ENCODE data around the gene VWF. TPM values are rescaled to one million over a fixed set of nuclear protein-coding genes. Genes with fewer than 3 reads are reported as not detected.

VWF gene
- total RNA-seq, 1 experiment from 2014 or later, result 0.48 TPM

DNA sequence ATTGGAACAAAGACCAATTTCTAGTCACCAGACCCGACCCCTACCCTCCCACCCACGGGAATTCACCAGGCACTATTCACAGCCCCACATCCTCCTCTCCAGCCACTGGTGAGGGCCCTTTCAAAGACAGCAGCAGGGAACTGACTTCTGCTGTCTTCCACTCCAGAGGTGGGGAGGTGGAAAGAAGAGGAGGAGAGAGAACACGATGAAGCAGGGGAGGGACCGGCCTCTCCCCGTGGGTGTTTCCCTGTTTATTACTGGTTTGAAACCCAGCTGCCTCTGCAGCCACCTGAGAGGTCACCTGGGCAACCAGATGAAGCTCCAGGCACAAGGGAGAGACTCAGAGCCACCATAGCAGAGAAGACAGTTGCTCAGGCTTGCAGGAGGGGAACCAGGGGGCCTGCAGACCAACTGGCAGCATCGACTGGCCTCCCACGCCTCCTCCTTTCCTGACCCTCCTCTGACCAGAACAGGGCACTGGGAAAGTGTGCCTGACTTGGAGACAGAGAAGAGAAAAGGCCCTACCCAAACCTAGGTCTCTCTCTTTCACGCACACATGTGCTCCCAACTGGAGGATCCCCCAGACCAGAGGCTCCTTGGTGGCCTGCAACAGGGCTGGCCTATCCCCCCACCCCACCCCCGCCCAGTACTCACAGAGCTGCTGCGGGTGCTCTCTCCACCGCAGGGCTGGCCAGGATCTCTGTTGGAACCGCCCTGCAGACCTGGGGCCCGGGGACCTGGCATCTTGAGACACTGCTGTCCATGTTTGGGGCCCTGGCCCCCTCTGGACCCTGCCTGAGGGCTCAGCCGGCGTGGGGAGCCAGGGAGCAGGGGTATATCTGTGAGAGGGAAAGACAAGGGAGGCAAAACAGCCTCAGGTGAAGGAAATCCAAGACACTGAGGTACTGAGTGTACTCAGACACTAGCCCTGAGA is 202.2 kb downstream of the VWF start:
- ChIA-PET POLR2A (ENCODE audit: unreplicated experiment) (no interaction called here), CTCF (interaction anchor here (0.6 kb wide), 1 partner anchor 176 kb away, joined by 4 read pairs; no protein-coding TSS in a partner anchor)
- no peak for DNase-seq
- Histone ChIP-seq H3K36me3 (ENCODE audit: low read depth) (no peaks in the 10 kb centered on the region), H3K9me2 (ENCODE audit: insufficient read depth) (no peaks in the 10 kb centered on the region), H3K4me2 (no peak overlapping the region), H3F3A (ENCODE audit: insufficient read depth, low read depth) (no peaks in the 10 kb centered on the region), H4K20me1 (ENCODE audit: insufficient read depth) (no peaks in the 10 kb centered on the region), H3K4me1 (replicated peaks; ENCODE audit: insufficient read depth) (no peaks in the 10 kb centered on the region), H3K9me3 (ENCODE audit: insufficient read depth, low read depth) (no peaks in the 10 kb centered on the region), H2AFZ (no peak overlapping the region), H3K27ac (no peak overlapping the region), H3K27me3 (ENCODE audit: insufficient read depth, low read depth) (peaks cover 90% of the 10 kb centered on the region), H3K79me2 (ENCODE audit: low read depth) (no peaks in the 10 kb centered on the region), H3K4me3 (no peak overlapping the region)
- TF ChIP-seq, protein P1, sequence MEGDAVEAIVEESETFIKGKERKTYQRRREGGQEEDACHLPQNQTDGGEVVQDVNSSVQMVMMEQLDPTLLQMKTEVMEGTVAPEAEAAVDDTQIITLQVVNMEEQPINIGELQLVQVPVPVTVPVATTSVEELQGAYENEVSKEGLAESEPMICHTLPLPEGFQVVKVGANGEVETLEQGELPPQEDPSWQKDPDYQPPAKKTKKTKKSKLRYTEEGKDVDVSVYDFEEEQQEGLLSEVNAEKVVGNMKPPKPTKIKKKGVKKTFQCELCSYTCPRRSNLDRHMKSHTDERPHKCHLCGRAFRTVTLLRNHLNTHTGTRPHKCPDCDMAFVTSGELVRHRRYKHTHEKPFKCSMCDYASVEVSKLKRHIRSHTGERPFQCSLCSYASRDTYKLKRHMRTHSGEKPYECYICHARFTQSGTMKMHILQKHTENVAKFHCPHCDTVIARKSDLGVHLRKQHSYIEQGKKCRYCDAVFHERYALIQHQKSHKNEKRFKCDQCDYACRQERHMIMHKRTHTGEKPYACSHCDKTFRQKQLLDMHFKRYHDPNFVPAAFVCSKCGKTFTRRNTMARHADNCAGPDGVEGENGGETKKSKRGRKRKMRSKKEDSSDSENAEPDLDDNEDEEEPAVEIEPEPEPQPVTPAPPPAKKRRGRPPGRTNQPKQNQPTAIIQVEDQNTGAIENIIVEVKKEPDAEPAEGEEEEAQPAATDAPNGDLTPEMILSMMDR (conservative IDR thresholded peaks at IDR 0.05), result no peak
- TF ChIP-seq EZH2 (IDR thresholded peaks at IDR 0.05; ENCODE audit: low read depth), result no peak
- intact Hi-C loops (cut with micrococcal nuclease; ENCODE audit: unreplicated experiment), result no loop called here
- BruUV-seq (replicated peaks), result no TSS peak

DNA sequence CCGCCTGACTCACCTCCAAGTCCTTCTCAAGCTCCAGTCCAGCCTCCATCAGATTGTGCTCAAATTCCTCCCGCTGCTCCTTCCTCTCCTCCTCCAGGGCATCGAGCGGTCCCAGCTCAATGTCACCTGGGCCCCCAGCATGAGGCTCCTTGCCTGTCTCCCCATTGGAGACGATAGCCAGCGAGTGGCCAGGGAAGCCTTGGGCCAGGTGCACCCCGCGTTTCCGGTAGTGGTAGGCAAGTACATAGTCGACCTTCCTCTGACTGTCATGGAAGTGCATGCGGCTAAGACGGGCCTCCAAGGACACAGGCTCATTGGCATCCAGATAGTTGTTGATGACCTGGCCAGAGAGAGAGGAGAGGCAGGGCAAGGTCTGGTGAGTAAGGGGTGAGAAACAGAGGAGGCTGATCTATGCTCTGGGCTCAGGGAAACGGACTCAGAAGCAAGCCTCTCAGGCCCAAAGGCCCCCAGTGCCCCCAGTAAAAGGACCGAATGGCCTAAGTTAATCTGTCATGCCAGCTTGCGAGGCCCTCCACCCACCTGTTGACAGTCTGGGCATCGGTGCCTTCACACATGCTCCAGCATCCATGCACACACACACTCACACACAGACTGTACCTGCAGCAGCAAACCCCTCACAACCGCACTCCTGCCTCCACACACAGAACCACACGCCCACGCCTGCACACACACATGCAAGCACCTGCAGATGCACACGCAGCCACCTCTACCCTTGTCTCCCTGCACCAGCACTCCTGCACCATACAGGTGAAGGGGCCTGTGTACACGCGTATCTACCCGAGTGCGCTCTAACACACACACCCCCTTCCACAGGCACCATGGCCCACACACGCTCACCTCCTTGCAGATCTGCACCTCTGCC is 203.2 kb downstream of the VWF start:
- Histone ChIP-seq H3F3A (ENCODE audit: insufficient read depth, low read depth) (no peaks in the 10 kb centered on the region), H3K4me2 (no peak overlapping the region), H3K27ac (no peak overlapping the region), H3K36me3 (ENCODE audit: low read depth) (no peaks in the 10 kb centered on the region), H3K79me2 (ENCODE audit: low read depth) (no peaks in the 10 kb centered on the region), H3K9me2 (ENCODE audit: insufficient read depth) (no peaks in the 10 kb centered on the region), H4K20me1 (ENCODE audit: insufficient read depth) (no peaks in the 10 kb centered on the region), H3K9me3 (ENCODE audit: insufficient read depth, low read depth) (no peaks in the 10 kb centered on the region), H3K4me3 (no peak overlapping the region), H3K27me3 (ENCODE audit: insufficient read depth, low read depth) (peaks cover 90% of the 10 kb centered on the region), H2AFZ (no peak overlapping the region), H3K4me1 (replicated peaks; ENCODE audit: insufficient read depth) (no peaks in the 10 kb centered on the region)
- POLR2A ChIA-PET (ENCODE audit: unreplicated experiment), result no interaction called here
- CTCF ChIA-PET, result no interaction called here
- TF ChIP-seq, protein P1 (conservative IDR thresholded peaks at IDR 0.05), result no peak
- TF ChIP-seq EZH2 (IDR thresholded peaks at IDR 0.05; ENCODE audit: low read depth), result no peak
- no peak for DNase-seq
- intact Hi-C loops (cut with micrococcal nuclease; ENCODE audit: unreplicated experiment), result no loop called here
- BruUV-seq (replicated peaks), result no TSS peak

DNA sequence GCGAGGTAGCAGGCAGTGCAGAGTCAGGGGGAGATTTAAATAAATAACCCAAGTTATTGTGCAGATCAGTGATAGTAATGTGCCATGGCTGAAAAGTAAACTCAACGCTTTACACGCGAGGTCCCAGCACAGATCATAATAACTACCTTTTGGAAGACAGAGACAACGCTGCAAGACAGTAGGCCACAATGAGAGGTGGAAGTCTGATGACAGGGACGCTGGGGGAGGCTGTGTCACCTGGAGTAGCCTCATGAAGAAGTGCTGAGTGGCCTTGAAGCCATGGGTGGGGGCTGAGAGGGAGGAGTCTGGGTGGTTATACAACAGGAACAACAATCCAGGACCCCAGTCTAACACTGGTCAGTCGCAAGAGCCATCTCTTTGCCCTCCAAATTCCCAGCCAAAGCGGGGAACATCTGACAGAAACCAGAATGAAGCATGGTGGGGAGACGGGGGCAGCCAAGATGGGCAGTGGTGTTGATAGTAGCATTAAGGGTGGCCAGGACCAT is 207.6 kb downstream of the VWF start:
- H3K4me3 ChIP-seq, result no peak overlapping the region
- DNase-seq, result no peak
- CTCF ChIA-PET, result no interaction called here
- H3K27ac ChIP-seq, result no peak overlapping the region
- no peaks in the 10 kb centered on the region for H3F3A ChIP-seq (ENCODE audit: insufficient read depth, low read depth)
- intact Hi-C loops (cut with micrococcal nuclease; ENCODE audit: unreplicated experiment), result no loop called here
- BruUV-seq (replicated peaks), result no TSS peak
- no peaks in the 10 kb centered on the region for H3K36me3 ChIP-seq (ENCODE audit: low read depth)
- no peaks in the 10 kb centered on the region for H3K79me2 ChIP-seq (ENCODE audit: low read depth)
- no peaks in the 10 kb centered on the region for H4K20me1 ChIP-seq (ENCODE audit: insufficient read depth)
- POLR2A ChIA-PET (ENCODE audit: unreplicated experiment), result no interaction called here
- H3K9me3 ChIP-seq (ENCODE audit: insufficient read depth, low read depth), result no peaks in the 10 kb centered on the region
- H3K4me2 ChIP-seq, result no peak overlapping the region
- H3K4me1 ChIP-seq (replicated peaks; ENCODE audit: insufficient read depth), result no peaks in the 10 kb centered on the region
- no peak for TF ChIP-seq EZH2 (IDR thresholded peaks at IDR 0.05; ENCODE audit: low read depth)
- TF ChIP-seq, protein P1 (conservative IDR thresholded peaks at IDR 0.05), result no peak
- no peaks in the 10 kb centered on the region for H3K9me2 ChIP-seq (ENCODE audit: insufficient read depth)
- H3K27me3 ChIP-seq (ENCODE audit: insufficient read depth, low read depth), result peaks cover 90% of the 10 kb centered on the region
- no peak overlapping the region for H2AFZ ChIP-seq

Data from PC-9 (cell line).